ENCODE measurements around the gene OPCML.

DNA sequence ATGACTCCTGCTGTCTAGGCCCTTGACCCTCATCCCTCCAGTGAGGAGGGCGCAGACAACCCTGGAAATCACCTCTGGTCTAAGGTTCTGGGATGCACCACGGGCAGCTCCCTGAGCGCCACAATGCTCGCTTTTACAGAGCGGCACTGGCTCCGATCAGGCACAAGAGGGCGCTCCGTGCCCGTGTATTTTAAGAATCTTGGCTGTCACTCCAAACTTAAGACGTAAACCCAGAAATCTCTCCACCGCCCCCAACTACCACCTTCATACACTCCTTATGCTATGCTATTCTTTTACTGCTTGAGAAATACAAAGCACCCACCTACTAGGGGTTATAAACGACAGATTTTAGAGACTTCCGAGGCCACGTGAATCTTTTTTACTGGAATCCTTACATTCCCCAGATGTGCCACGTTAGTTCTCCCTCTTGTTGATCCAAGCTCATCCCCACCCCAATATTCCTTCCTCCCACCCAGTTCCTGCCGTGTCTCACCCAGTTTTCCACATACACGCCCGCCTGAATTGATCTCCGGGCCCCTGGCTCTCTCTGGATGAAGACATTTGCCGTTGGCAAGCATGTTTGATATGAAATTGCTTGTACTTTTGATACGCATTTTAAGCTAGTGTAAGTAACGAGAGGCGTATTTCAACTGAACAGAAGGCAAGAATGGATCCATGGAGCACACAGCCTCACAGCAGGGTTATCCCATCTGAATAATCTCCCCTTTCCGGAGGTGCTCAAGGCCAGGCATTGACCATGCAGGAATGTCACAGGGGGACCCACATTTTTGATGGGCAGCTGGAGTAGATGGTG, 453.5 kb downstream of the OPCML start:
- TF ChIP-seq, protein P1, sequence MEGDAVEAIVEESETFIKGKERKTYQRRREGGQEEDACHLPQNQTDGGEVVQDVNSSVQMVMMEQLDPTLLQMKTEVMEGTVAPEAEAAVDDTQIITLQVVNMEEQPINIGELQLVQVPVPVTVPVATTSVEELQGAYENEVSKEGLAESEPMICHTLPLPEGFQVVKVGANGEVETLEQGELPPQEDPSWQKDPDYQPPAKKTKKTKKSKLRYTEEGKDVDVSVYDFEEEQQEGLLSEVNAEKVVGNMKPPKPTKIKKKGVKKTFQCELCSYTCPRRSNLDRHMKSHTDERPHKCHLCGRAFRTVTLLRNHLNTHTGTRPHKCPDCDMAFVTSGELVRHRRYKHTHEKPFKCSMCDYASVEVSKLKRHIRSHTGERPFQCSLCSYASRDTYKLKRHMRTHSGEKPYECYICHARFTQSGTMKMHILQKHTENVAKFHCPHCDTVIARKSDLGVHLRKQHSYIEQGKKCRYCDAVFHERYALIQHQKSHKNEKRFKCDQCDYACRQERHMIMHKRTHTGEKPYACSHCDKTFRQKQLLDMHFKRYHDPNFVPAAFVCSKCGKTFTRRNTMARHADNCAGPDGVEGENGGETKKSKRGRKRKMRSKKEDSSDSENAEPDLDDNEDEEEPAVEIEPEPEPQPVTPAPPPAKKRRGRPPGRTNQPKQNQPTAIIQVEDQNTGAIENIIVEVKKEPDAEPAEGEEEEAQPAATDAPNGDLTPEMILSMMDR (conservative IDR thresholded peaks at IDR 0.05; ENCODE audit: low read depth in 2 of 2): peak; percentile 89 to 93
- TF ChIP-seq CREB1 (CRISPR knock-in tag; IDR thresholded peaks at IDR 0.05; ENCODE audit: low read depth): no peak
- no peak for TF ChIP-seq EZH2phosphoT487 (IDR thresholded peaks at IDR 0.05; ENCODE audit: unreplicated experiment)
- no peak for TF ChIP-seq JUNB (IDR thresholded peaks at IDR 0.05; ENCODE audit: unreplicated experiment)
- TF ChIP-seq EZH2 (IDR thresholded peaks at IDR 0.05; ENCODE audit: low read depth, unreplicated experiment): no peak
- TF ChIP-seq, protein P2, sequence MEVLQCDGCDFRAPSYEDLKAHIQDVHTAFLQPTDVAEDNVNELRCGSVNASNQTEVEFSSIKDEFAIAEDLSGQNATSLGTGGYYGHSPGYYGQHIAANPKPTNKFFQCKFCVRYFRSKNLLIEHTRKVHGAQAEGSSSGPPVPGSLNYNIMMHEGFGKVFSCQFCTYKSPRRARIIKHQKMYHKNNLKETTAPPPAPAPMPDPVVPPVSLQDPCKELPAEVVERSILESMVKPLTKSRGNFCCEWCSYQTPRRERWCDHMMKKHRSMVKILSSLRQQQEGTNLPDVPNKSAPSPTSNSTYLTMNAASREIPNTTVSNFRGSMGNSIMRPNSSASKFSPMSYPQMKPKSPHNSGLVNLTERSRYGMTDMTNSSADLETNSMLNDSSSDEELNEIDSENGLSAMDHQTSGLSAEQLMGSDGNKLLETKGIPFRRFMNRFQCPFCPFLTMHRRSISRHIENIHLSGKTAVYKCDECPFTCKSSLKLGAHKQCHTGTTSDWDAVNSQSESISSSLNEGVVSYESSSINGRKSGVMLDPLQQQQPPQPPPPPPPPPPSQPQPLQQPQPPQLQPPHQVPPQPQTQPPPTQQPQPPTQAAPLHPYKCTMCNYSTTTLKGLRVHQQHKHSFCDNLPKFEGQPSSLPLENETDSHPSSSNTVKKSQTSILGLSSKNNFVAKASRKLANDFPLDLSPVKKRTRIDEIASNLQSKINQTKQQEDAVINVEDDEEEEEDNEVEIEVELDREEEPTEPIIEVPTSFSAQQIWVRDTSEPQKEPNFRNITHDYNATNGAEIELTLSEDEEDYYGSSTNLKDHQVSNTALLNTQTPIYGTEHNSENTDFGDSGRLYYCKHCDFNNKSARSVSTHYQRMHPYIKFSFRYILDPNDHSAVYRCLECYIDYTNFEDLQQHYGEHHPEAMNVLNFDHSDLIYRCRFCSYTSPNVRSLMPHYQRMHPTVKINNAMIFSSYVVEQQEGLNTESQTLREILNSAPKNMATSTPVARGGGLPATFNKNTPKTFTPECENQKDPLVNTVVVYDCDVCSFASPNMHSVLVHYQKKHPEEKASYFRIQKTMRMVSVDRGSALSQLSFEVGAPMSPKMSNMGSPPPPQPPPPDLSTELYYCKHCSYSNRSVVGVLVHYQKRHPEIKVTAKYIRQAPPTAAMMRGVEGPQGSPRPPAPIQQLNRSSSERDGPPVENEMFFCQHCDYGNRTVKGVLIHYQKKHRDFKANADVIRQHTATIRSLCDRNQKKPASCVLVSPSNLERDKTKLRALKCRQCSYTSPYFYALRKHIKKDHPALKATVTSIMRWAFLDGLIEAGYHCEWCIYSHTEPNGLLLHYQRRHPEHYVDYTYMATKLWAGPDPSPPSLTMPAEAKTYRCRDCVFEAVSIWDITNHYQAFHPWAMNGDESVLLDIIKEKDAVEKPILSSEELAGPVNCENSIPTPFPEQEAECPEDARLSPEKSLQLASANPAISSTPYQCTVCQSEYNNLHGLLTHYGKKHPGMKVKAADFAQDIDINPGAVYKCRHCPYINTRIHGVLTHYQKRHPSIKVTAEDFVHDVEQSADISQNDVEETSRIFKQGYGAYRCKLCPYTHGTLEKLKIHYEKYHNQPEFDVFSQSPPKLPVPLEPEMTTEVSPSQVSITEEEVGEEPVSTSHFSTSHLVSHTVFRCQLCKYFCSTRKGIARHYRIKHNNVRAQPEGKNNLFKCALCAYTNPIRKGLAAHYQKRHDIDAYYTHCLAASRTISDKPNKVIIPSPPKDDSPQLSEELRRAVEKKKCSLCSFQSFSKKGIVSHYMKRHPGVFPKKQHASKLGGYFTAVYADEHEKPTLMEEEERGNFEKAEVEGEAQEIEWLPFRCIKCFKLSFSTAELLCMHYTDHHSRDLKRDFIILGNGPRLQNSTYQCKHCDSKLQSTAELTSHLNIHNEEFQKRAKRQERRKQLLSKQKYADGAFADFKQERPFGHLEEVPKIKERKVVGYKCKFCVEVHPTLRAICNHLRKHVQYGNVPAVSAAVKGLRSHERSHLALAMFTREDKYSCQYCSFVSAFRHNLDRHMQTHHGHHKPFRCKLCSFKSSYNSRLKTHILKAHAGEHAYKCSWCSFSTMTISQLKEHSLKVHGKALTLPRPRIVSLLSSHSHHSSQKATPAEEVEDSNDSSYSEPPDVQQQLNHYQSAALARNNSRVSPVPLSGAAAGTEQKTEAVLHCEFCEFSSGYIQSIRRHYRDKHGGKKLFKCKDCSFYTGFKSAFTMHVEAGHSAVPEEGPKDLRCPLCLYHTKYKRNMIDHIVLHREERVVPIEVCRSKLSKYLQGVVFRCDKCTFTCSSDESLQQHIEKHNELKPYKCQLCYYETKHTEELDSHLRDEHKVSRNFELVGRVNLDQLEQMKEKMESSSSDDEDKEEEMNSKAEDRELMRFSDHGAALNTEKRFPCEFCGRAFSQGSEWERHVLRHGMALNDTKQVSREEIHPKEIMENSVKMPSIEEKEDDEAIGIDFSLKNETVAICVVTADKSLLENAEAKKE (CRISPR knock-in tag; IDR thresholded peaks at IDR 0.05): no peak
- TF ChIP-seq, protein P3, sequence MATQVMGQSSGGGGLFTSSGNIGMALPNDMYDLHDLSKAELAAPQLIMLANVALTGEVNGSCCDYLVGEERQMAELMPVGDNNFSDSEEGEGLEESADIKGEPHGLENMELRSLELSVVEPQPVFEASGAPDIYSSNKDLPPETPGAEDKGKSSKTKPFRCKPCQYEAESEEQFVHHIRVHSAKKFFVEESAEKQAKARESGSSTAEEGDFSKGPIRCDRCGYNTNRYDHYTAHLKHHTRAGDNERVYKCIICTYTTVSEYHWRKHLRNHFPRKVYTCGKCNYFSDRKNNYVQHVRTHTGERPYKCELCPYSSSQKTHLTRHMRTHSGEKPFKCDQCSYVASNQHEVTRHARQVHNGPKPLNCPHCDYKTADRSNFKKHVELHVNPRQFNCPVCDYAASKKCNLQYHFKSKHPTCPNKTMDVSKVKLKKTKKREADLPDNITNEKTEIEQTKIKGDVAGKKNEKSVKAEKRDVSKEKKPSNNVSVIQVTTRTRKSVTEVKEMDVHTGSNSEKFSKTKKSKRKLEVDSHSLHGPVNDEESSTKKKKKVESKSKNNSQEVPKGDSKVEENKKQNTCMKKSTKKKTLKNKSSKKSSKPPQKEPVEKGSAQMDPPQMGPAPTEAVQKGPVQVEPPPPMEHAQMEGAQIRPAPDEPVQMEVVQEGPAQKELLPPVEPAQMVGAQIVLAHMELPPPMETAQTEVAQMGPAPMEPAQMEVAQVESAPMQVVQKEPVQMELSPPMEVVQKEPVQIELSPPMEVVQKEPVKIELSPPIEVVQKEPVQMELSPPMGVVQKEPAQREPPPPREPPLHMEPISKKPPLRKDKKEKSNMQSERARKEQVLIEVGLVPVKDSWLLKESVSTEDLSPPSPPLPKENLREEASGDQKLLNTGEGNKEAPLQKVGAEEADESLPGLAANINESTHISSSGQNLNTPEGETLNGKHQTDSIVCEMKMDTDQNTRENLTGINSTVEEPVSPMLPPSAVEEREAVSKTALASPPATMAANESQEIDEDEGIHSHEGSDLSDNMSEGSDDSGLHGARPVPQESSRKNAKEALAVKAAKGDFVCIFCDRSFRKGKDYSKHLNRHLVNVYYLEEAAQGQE (IDR thresholded peaks at IDR 0.05; ENCODE audit: unreplicated experiment): no peak

Data from GM23338 (cell line).